Hematopoietic multipotent progenitor cell treated with erythropoietin and hydrocortisone succinate and interleukin-3 and kit ligand, for 4 days (in vitro differentiated cells): ENCODE results near the gene DCTN2.

ENCODE experiments used
- DNase-seq: peaks from one replicate; pipeline ENCODE4 v3.0.0-alpha.2; 2015

DCTN2 gene

DNA sequence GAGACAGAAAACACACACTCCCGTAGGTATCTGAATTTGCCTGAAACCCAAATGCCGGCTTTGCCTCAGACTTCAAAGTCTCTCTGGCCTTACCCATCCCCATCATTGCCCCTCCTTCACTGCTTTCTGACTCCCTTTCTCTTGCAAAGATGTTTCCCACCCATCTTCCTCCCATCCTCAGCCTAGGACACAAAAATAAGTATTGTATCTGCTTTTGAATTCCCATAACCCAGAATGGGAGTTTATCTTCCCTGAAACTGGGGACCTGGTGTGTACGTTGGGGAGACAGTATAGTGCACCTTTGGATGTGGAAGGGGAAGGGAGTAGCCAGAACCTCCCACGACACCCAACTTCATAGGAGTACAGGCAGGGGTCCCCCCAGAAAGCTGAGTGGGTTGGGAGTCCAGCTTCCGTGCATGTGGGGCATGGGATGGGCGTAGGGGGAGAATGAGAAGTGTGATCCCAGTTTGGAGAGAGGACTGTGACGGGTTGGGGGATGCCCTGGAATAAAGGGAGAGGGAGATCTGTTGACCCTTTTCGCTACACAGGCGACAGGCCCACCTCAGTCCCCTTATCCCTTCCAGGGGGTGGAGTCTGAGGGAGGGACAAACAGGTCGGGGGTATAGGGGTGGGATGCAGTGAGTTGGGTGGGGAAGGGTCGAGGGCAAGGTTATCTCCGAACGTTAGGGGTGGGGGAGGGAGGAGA lies 2.4 kb upstream of the DCTN2 start:
- DNase-seq: no peak

DNA sequence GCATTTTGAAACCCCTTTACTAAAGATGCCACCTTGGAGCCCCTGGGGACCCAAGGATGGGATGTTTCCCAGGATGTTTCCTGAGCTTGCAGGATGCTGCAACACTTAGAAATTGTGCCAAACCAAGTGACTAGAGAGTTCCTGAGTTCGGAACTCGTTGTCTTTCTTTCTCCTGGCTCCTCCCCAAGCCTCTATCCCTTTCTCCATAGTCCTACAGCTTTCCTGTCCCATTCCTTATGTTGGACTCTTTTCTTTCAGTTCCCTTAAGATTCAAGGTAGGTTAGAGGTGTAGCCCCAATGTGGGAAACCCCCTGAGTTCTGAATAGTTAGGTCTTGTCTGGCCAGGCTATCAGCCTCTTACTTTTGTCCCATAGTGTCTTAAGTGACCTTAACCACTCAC lies 1.5 kb upstream of the DCTN2 start:
- no peak for DNase-seq

DNA sequence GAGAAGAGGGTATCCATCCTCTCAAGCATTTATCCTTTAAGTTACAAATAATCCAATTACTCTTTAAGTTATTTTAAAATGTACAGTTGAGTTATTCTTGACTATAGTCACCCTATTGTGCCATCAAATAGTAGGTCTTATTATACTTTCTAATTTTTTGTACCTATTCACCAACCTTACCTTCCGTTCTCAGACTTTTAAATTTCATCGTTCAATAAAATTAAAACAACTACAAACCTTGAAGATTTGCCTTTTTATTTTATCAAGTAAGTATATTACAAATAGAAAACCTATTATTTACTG lies 972 bp upstream of the DCTN2 start:
- no peak for DNase-seq

DNA sequence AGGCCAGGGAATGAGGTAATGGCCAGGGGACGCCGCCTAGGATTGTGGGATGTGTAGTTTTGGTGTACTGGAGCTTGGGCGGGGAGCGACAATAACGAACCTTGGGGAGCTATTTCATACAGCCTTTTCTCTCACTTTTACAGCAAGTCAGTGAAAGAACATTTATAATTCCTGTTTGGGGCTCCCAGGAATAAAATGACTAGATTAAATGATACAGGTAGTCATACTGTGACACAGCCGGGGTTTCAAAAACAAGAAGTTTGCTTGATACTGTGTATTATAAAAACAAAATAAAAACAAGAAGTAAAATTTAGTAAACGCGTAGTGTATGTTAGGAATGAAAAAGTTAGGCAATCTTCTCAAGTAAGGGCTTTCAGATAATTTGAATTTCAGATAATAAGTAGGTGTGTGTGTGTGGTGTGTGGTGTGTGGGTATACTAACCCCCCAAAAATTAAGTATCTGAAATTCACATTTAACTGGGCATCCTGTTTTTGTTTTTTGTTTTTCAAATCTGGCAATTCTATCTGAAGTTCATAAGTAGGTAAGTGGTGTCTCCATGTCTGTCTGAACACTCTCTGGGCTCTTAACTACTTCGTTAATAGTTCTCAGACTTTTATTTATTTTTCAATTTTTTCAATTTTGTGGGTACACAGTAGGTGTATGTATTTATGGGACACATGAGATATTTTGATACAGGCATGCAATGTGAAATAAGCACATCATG lies 458 bp upstream of the DCTN2 start:
- no peak for DNase-seq

DNA sequence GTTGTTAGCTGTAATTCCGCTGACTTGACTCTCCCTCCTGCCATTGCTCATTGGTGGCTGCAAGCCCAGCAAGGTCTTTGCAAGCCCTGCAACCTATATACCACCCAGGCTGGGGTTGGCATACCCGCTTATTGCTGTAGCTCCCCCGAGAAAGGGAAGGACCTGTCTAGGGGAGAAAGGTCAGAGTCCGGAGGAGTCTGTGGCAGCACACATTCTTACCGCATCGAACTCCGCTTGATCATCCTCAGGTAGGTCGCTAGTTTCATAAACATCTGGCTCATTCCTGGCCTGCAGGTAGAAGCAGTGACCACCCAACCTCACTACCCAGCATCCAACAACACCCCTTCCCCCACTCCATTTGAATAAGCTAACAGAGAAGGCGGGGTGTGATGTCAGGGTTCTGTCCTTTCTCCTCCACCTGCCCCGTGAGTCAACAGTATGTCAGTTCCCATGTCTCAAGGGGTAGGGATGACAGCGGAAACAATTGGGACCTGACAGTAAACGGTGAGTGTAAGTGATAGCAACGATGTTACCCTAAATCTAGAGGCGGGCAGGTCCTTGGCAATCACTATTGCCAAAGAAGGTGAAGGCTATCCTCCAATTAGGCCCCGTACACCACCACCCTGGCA lies 1.1 kb downstream of the DCTN2 start:
- DNase-seq: no peak

DNA sequence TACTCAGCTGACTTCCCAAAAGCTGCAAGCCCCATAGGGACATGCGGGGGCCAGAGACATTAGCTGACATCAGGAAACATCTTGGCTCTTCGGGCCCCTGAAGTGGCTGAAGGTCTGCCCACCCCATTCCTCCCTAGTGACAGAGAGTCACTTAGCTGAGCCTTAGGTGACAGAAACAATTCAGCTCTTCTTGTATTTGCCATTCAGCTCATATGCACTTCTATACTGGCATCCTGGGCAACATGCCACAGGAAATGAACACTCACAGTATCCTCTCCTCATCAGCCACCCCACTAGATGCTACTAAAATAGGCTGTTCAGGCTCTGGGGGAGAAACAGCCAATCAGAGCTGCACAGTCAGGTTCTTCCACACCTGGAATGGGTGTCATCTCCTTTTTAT lies 3.4 kb downstream of the DCTN2 start:
- DNase-seq: peak; percentile 41

DNA sequence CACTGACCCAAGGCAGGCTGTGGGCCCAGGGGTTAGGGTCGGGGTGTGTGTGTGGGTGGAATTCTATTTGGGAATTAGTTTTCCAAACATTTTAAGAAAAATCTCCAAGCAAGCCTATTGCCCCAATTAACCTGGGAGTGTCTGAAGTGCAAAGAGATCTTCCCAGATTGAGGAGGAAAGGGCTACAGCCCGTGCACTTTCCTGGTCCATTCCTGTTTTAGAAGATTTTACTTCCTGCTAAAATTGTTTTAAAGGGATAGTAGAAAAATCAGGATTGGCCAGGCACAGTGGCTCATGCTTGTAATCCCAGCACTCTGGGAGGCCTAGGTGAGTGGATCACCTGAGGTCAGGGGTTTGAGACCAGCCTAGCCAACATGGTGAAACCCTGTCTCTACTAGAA lies 5.3 kb downstream of the DCTN2 start:
- DNase-seq: no peak

DNA sequence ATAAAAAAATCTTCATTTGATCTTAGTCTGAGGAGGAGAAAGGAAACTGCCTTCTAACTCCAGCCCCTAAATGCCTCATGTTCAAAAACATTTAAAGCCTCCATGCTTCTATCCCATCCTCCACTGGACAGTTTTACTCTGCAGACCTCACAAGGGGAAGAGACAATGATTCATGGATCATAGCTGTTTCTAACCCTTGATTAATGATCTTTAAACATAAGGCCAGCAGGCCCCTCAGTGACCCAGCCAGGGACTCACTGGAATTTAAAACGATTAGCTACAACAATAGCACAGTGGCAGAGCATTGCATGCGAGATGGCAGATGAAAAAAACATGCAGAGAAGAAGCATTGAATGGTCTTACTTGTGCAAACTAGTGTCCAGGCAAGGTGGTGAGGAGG lies 6.0 kb downstream of the DCTN2 start:
- no peak for DNase-seq

DNA sequence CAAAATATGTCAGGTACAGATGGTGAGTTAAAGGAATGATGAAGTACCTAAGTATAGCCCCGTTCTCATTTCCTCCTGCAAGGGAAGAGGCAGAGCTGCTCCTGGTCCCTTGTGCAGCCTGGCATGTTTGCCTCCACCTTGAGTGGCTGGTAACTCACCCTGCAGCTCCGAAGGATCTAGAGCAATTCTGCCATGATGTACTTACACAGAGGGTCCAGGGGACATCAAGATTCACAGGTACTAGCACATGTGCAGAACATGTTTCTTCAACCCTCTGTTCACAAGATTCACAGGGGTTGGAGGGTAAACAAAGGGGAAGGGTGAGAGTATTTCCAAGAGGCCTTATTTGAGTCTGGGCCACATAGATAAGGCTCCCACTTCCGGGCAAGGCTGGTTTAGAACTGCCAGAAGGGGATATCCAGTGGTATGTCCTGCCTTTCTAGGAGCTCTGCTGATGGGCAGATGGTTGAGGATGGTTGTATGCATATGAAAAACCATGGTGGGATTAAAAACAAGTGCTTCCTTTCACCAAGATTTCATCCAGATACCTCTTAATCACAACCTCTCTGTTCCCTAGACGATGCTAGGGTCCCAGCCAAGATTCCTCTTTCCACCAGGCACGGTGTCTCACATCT lies 7.7 kb downstream of the DCTN2 start:
- peak; percentile 96 for DNase-seq

DNA sequence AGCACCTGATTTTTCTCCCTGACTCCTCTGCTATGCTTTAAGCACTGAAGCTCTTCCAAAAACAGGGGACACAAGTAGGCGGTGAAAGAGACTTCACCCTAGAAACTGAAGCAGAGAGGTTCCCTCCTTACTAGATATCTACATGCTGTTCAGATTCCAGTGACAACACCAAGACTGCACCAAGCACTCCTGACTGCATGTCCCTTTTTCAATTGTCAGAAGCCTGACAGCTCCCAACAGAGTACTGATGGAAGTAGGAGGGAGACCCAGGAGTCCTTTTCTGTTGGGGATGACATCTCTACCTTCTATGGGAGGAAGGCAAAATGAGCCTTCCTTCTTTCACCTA lies 10.4 kb downstream of the DCTN2 start:
- DNase-seq: no peak

DNA sequence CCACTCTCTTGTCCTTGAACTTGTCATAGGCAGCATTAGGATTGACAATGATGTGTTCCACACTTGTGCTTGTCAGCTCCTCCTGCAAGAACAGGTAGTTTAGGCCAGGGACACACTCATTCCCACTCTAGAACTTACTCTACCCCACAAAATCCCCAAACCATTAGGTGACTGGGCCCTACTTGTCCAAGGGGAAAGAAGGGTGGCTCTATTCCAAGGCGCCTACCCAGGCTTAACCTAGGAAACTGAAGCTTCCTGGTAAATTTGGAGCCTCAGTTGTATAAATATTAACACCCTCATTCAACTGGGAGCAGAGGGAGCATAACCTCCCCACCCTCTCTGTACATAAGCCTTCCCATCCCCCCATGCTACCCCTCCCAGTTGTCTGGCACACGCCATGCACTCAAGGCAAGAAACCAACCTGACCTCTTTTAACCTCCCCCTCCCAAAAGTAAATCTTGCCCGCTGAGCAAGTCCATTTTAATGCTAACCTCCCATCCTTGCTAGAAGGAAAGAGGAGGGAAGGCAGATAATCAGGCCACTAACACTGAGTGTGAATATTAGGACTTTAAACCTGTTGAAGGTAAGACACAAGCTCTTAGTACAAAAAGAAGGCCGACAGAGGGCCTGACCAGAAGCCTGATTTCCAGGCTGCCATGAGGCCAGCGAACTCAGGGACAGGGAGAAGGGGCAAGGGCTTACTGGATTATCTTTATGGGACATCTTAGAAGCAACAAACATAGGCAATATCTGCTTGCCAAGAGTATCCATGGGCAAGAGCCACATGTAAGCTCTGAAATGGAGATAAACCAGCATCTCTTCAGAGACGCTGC lies 11.0 kb downstream of the DCTN2 start:
- no peak for DNase-seq

DNA sequence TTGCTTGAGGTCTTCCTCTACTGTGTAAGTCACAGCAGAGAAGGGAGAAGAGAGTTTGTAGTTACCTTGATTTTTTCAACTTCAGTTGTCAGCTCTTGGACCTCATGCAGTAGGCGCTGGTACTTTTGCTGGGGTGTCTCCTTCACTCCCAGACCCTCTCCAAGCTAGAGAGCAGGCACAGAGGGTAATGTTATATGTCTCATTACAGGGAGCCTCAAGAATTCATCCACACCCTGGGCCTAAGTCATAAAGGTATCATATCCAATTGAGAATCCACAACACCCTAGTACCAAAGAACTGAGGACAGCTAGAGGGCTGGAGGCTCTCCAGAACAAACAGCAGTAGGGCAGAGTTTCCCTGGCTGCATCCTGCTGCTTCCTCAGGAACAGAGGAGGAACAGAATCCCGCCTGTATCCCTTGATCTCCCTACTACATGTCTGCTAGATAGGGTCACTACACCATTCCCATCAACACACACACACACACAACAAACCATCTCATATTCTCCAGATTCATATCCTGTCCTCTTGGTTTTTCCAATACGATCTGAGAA lies 11.9 kb downstream of the DCTN2 start:
- no peak for DNase-seq

DNA sequence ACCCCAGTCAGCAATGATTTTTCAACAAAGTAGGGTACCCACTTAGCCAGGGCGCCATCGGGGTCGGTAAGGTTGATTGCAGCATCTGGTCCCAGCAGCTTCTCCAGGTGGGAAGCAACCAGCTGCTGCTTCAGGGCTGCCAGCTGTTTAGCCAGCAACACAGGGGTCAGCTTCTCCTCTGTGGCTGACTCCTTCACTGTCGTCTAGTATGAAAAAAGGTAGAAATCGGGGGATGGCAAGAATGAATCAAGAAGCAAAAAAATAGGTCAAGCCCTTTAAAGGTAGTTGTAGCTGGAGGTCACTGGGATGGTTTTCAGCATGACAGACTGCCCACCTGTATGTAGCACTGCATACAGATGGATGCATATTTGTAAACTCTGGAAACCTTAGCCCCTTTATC lies 12.7 kb downstream of the DCTN2 start:
- DNase-seq: no peak

DNA sequence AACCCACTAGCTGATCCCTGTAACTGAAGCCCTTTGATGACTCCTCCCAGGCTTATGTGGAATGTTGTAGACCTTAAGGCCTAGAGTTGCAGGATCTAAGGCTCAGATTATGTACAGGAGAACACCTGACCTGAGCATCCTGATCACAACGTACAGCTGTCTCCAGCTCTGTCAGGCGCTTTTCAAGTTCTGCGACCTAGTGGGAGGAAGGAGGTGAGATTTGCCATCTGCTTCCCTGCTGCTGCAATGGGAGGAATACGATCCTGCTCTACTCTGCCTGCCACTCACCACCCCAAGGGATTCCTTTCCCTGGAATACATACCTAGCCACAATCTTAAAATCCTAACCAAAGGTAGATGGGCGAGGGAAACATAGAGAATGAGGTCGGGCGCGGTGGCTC lies 13.9 kb downstream of the DCTN2 start:
- no peak for DNase-seq

DNA sequence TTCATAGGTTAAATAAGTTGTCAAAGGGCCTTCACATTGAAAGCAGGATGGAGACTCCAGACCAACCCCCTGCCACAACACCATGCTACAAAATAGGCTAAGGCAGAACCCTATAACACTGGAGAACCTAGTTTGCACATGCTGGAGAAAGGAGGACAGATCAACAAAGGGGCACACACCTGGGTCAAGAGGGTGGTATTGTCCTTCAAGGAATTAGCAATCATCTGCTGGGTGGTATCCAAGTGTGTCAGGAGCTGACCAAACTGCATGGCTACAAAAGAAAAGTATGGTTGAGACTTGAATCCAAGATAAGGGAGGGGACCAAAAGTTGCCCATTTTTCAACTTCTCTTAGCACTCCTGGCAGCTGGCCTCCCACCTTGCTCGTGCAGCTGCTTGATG lies 15.2 kb downstream of the DCTN2 start:
- no peak for DNase-seq

DNA sequence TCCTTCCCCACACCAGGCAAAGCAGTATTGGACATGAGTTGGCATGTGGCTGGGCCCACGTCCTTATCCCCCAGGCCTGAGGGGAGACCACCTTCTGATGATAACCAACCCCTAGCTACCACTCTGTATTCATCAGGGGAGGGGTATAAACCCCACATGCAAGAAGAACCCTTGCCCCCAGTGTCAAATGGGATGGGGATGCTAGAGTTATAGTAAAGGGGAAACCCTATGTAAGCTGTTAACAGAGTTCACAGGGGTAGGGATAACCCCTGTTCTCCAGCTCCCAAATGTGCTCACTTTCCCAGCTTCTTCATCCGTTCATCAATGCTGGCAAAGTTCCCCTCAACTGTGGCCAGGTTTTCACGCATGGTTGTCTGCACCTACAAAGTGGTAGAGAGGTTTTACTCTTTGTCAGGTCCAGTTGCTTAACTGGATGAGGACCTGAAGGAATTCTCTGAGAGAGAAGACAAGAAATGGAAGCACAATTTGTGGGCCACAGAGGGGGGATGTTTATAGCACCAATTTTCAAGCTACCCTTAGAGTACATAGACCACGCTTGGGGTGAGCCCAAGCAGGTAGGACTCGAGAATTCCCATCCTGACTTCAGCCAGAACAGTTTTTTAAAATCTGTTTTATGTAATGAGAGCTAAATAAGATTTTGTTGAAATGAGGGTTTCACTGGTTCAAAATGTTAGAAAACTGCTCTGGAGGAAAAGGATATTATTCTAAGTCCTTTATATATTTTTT lies 16.4 kb downstream of the DCTN2 start:
- DNase-seq: no peak

DNA sequence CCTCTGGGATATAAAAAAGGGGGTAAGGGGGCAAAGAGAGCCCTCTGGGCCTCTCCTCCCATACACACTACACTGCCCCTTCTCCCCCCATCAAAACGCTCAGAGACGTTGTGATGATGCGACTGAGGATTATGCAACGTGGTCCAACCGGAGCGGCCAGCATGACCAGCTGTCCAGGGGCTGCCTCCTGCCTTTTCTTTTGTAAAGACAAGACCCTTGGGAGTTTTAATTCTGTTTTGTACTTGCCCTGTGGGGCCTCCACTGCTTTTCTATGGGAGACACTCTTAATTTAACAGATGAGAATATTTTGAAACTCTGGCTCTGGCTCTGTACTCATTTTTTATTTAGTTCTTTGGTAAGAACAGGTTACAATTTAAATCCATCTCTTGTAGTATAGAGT lies 17.2 kb downstream of the DCTN2 start:
- no peak for DNase-seq

DNA sequence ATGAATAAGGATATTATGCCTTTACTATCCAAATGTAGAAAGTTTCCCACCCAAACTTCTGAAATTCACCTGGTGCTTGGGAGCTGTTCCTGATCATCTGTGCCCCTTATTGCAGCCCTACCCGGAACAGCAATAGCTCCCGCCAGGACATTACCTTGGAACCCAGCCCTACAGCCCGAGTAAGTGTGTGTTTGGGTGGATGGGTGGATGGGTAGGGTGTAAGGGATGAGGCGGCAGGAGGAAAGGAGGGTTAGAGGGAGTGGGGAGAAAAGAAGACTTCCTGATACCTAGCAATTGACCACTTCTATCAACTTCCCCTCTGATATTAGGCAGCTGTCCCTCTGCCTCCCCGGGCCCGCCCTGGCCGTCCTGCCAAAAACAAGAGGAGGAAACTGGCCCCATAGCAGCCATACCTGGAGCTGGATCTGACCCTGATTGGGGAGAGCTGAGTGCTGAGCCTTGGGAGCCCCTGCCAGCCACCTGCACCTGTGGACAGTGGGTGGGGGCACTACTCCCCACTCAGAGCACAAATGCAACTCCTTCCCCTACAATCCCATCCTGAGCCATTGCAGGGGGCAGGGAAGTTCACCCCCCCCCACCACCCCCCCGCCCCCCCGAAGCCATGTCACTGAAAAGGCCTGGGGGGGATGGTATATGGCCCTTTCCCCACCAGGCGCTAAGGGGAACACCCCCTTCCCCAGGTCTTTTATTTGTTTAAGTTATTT lies 18.0 kb downstream of the DCTN2 start:
- DNase-seq: no peak

DNA sequence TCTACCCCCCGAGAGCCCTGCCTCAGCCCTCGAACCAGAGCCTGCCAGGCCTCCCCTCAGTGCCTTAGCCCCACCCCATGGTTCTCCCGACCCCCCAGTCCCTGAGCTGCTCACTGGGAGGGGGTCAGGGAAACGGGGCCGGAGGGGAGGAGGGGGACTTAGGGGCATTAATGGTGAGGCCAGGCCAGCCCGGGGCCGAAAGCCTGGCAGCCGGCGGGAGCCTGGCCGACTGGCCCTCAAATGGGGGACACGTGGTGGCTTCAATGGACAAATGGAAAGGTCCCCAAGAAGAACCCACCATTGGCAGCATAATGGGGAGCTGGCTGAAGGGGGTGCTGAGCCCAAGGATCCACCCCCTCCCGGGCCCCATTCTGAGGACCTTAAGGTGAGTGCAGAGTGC lies 18.8 kb downstream of the DCTN2 start:
- DNase-seq: no peak

DNA sequence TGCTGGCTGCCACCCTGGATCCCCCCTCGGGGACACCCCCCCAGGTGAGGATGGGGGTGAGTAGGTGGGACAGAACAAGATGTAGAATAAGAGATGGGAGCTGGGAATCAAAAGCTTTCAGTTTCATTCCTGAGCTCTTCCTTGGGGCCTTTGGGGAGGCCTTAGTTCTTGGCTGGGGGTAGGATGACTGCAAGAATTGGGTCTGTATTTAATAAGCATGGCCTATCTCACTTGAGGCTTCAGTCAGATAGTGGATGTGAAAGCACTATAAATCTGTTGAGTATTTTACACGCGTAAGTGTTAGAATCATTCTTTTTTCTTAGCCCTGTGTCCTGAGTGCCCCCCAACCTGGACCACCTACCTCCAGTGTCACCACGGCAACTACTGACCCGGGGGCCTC lies 19.8 kb downstream of the DCTN2 start:
- no peak for DNase-seq

DNA sequence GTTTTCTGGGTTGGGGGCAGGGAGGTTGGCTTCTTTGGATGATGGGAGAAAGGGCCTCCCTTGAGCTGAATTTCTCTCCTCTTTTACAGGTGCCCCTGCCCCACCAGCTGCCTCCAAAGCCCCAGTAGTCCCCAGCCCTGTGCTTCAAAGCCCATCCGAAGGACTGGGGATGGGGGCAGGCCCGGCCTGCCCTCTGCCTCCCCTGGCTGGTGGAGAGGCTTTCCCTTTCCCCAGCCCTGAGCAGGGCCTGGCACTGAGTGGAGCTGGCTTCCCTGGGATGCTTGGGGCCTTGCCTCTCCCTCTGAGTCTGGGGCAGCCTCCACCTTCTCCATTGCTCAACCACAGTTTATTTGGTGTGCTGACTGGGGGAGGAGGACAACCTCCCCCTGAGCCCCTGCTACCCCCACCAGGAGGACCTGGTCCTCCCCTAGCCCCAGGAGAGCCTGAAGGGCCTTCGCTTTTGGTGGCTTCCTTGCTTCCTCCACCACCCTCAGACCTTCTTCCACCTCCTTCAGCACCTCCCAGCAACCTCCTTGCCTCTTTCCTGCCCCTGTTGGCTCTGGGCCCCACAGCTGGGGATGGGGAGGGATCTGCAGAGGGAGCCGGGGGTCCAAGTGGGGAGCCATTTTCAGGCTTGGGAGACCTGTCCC lies 20.4 kb downstream of the DCTN2 start:
- DNase-seq: no peak
